Loucy (cell line): Measurements from ENCODE around the gene PTRH2.

Experiments used
- CTCF ChIP-seq: fragments of 200-600 bp; sonication (generic); conservative IDR thresholded peaks from 2 replicates; pipeline ENCODE4 v1.5.1; 2014; ENCODE audit warnings: mild to moderate bottlenecking, antibody characterized with exemption, low read length
- EZH2phosphoT487 ChIP-seq: fragments of 200-600 bp; IDR thresholded peaks from 2 replicates; pipeline ENCODE4 v1.6.1; 2018; ENCODE audit warnings: antibody characterized with exemption, mild to moderate bottlenecking, moderate library complexity, borderline replicate concordance

DNA sequence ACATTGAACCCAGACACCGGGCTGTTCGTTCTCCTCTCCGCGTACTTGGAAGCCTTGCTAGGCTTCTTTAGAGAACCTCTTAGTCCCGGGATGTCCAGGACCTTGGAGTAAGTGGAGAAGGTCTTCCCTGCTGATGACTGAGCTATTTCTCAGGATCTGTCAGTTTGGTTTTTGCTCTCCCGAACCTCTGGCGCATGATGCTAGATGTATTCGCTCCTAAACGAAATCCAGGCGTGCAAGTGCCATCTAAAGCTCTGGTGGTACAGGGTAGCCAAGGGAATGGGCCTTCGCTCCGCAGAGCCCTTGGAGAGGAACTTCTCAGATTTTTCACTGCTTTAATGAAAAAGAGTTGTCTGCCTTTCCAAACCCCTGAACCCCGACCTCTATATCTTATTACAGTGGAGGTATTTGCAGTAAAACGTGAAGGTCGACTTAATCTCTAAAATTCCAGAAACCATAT, 771 bp upstream of the PTRH2 start:
- TF ChIP-seq CTCF (no peak), EZH2phosphoT487 (no peak)
